ENCODE data around the gene MAGI3. TPM values are rescaled to one million over a fixed set of nuclear protein-coding genes. Genes with fewer than 3 reads are reported as not detected.
"Not testable (repeated sequence)": the region's sequence is repeated elsewhere in the genome, so short reads cannot be mapped to it uniquely, and the experiment has no call there.

Gene MAGI3
- polyA plus RNA-seq, 12 donors, result 12.4 to 22.3 (median 15.1) TPM; not detected in 1

GRCh38 chr1:113565621-113566020 is 175.3 kb downstream of the MAGI3 start:
- no peak for DNase-seq

- DNase-seq, result no peak
These were observed 177.1 kb downstream of the MAGI3 start for GRCh38 chr1:113567427-113567826.

- DNase-seq, result not testable (repeated sequence)
These were observed 185.5 kb downstream of the MAGI3 start for GRCh38 chr1:113575744-113576260.

GRCh38 chr1:113576271-113576670 is 186.0 kb downstream of the MAGI3 start:
- no peak for DNase-seq

- DNase-seq, result no peak
These were observed 189.1 kb downstream of the MAGI3 start for GRCh38 chr1:113579256-113580018.

GRCh38 chr1:113581323-113581722 is 191.0 kb downstream of the MAGI3 start:
- no peak for DNase-seq

GRCh38 chr1:113582084-113582483 is 191.8 kb downstream of the MAGI3 start:
- no peak for DNase-seq

- DNase-seq, result no peak
These were observed 197.2 kb downstream of the MAGI3 start for GRCh38 chr1:113587475-113587874.

- DNase-seq, result no peak
These were observed 201.9 kb downstream of the MAGI3 start for GRCh38 chr1:113592230-113592629.

- DNase-seq, result no peak
These were observed 203.4 kb downstream of the MAGI3 start for GRCh38 chr1:113593550-113594297.

GRCh38 chr1:113604466-113604865 is 214.2 kb downstream of the MAGI3 start:
- not testable (repeated sequence) for DNase-seq

- no peak for DNase-seq
These were observed 214.8 kb downstream of the MAGI3 start for GRCh38 chr1:113605146-113605545.

GRCh38 chr1:113608399-113608798 is 218.1 kb downstream of the MAGI3 start:
- no peak for DNase-seq

- DNase-seq, result no peak
These were observed 220.1 kb downstream of the MAGI3 start for GRCh38 chr1:113610372-113610771.

- DNase-seq, result no peak
These were observed 225.1 kb downstream of the MAGI3 start for GRCh38 chr1:113615425-113615824.

- DNase-seq, result peak; percentile 28
These were observed 225.8 kb downstream of the MAGI3 start for GRCh38 chr1:113616156-113616555.

GRCh38 chr1:113617438-113618141 is 227.3 kb downstream of the MAGI3 start:
- DNase-seq, result no peak

GRCh38 chr1:113628997-113629396 is 238.7 kb downstream of the MAGI3 start:
- no peak for DNase-seq

GRCh38 chr1:113630340-113631327 is 240.3 kb downstream of the MAGI3 start:
- DNase-seq, result no peak

- DNase-seq, result no peak
These were observed 251.1 kb downstream of the MAGI3 start for GRCh38 chr1:113641396-113641795.

- DNase-seq, result no peak
These were observed 256.8 kb downstream of the MAGI3 start for GRCh38 chr1:113647164-113647563.

All from muscle of arm (tissue), 12 donors.